Ishikawa (cell line): ENCODE data around the gene ADPRS.

Experiments
- CEBPB ChIP-seq: IDR thresholded peaks from 2 replicates; pipeline ENCODE4 v1.6.1; 2012
- CREB1 ChIP-seq: IDR thresholded peaks from 2 replicates; pipeline ENCODE4 v1.6.1; 2012; ENCODE audit warnings: low read depth
- EP300 ChIP-seq: IDR thresholded peaks from 2 replicates; pipeline ENCODE4 v1.6.1; 2012; ENCODE audit warnings: borderline replicate concordance
- NFIC ChIP-seq: IDR thresholded peaks from 2 replicates; pipeline ENCODE4 v1.6.1; 2012
- TAF1 ChIP-seq: IDR thresholded peaks from 2 replicates; pipeline ENCODE4 v1.6.1; 2012; ENCODE audit warnings: low read depth, mild to moderate bottlenecking
- TCF12 ChIP-seq: IDR thresholded peaks from 2 replicates; pipeline ENCODE4 v1.6.1; 2012; ENCODE audit warnings: low read depth
- TEAD4 ChIP-seq: IDR thresholded peaks from 2 replicates; pipeline ENCODE4 v1.6.1; 2012
- YY1 ChIP-seq: IDR thresholded peaks from 2 replicates; pipeline ENCODE4 v1.6.1; 2012; ENCODE audit warnings: low read depth
- TF ChIP-seq, protein P1 (sequence below): IDR thresholded peaks from 2 replicates; pipeline ENCODE4 v1.6.1; 2012
- TF ChIP-seq, protein P2 (sequence below): IDR thresholded peaks from 2 replicates; pipeline ENCODE4 v1.6.1; 2012

DNA sequence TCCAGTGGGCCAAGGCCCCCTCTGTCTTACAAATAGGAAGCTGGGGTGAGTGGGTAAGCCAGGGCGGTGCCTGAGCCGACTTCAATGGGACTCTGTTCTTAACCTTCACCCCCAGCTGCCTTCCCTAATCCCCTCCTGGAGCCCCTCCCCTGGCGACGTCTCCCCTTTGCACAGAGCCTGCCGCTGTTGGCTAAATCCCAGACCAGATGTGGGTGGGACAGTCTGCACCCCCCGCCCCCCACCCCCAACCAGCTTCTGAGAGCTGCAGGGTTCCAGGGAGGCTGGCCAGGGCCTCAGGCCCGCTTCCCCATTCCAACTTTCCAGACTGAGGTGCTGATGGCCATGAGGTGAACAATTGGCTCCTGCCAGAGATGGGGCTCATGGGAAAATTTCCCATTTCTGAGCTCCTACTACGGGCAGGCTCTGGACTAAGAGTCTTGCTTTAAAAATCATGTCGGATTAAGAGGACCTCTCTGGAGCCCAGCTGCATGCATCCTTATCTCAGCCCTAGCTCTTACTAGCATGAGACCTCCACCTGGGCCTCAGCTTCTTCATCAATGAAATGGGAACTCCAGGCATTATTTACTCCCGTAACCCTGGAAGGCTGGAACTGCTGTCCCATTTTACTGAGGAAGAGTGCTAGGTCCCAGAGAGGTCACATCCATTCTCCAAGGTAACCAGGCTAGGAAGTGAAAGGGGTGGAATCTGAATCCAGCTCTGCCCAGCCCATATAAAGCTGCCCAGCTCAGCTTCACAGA lies 29.9 kb downstream of the ADPRS start:
- TF ChIP-seq TCF12, result no peak
- TF ChIP-seq YY1, result no peak
- no peak for TF ChIP-seq NFIC
- TF ChIP-seq CREB1, result no peak
- no peak for TF ChIP-seq EP300
- no peak for TF ChIP-seq TAF1
- TF ChIP-seq, protein P1, sequence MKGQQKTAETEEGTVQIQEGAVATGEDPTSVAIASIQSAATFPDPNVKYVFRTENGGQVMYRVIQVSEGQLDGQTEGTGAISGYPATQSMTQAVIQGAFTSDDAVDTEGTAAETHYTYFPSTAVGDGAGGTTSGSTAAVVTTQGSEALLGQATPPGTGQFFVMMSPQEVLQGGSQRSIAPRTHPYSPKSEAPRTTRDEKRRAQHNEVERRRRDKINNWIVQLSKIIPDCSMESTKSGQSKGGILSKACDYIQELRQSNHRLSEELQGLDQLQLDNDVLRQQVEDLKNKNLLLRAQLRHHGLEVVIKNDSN, result no peak
- no peak for TF ChIP-seq TEAD4
- TF ChIP-seq, protein P2, sequence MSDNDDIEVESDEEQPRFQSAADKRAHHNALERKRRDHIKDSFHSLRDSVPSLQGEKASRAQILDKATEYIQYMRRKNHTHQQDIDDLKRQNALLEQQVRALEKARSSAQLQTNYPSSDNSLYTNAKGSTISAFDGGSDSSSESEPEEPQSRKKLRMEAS, result no peak
- no peak for TF ChIP-seq CEBPB
